ENCODE measurements around the gene ACOT11. TPM values are rescaled to one million over a fixed set of nuclear protein-coding genes. Genes with fewer than 3 reads are reported as not detected.
"Not testable (repeated sequence)": the region's sequence is repeated elsewhere in the genome, so short reads cannot be mapped to it uniquely, and the experiment has no call there.

ACOT11 gene
- total RNA-seq, 1 donor from 2014 or later = 4.7 TPM

DNA sequence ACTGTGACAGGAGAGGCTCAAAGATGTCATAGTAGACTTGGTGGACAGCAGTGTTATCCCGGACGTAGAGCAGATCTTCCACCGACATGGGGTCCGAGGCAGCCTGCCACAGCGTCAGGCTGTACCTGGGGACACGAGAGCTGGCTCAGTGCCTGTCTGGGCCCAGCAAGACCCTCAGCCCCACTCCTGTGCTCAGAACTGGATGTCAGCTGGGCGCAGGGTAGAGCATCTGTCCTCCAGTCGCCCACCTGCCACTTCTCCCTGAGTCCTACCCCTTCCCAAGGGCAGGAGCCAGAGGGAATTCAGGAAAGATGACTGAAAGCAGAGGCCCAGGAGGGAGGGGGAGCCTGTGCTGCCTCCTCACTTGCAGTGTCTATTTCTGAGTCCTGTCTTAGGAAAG, 63.6 kb downstream of the ACOT11 start:
- Histone ChIP-seq H3K27me3 (ENCODE audit: control insufficient read depth in 3 of 3, insufficient read depth in 3 of 3, low read length in 3 of 3) (no peaks in the 10 kb centered on the region), H3K27ac (ENCODE audit: low read depth, low read length) (no peak overlapping the region), H3K9me3 (ENCODE audit: control insufficient read depth in 3 of 3, low read length in 3 of 3) (no peaks in the 10 kb centered on the region), H3K9ac (ENCODE audit: low read depth in 1 of 3, low read length in 3 of 3) (no peak overlapping the region), H3K4me1 (ENCODE audit: control insufficient read depth in 3 of 3, insufficient read depth in 3 of 3, low read length in 3 of 3) (no peaks in the 10 kb centered on the region), H3K4me3 (ENCODE audit: low read length in 3 of 3) (no peak overlapping the region), H3K36me3 (ENCODE audit: control insufficient read depth in 3 of 3, insufficient read depth in 3 of 3, low read length in 3 of 3) (peaks cover 2 to 37% (median 36%) of the 10 kb centered on the region in 3 donors)

DNA sequence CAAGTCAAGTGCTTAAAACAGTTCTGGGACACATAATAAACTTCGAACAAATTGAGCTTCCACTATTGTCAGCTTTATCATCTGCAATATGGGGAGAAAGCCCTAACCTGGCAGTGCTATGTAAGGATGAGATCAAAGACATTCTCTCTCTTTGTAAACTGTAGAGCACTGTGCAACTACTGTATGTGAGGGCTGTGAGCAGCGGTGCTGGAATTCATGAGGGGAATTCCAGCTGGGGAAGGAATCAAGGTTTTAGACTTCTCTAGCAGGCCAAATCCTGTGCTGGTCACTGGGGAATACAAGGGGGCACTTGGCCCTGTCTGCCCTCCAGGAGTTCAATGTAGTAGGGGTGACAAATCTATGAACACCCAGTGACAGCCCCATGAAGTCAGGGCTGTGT, 66.0 kb downstream of the ACOT11 start:
- Histone ChIP-seq H3K9ac (ENCODE audit: low read depth in 1 of 3, low read length in 3 of 3) (no peak overlapping the region), H3K4me3 (ENCODE audit: low read length in 3 of 3) (no peak overlapping the region), H3K4me1 (ENCODE audit: control insufficient read depth in 3 of 3, insufficient read depth in 3 of 3, low read length in 3 of 3) (peaks cover 0 to under 1% (median 0%) of the 10 kb centered on the region in 3 donors), H3K27ac (ENCODE audit: low read depth, low read length) (no peak overlapping the region), H3K9me3 (ENCODE audit: control insufficient read depth in 3 of 3, low read length in 3 of 3) (no peaks in the 10 kb centered on the region), H3K36me3 (ENCODE audit: control insufficient read depth in 3 of 3, insufficient read depth in 3 of 3, low read length in 3 of 3) (peaks cover 0 to 18% (median 14%) of the 10 kb centered on the region in 3 donors), H3K27me3 (ENCODE audit: control insufficient read depth in 3 of 3, insufficient read depth in 3 of 3, low read length in 3 of 3) (no peaks in the 10 kb centered on the region)

DNA sequence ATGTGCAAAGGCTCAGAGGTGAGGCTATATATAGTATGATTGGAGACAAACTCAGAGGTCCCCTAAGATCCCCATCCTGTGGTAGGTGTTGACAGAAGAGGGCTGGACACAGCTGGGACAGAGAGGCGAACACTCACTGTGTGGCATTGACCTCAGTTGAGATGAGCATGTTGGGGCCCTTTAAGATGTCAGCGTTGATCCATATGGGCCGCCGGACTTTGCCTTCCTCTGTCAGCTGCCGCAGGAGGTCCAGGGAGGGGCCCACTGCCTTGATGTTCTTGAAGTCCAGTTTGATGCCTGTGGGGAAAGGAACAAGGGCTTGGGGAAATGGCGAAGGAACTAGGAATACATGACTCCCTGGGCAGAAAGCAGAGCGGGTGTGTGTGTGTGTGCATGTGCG, 66.5 kb downstream of the ACOT11 start:
- Histone ChIP-seq H3K9ac (ENCODE audit: low read depth in 1 of 3, low read length in 3 of 3) (no peak overlapping the region), H3K36me3 (ENCODE audit: control insufficient read depth in 3 of 3, insufficient read depth in 3 of 3, low read length in 3 of 3) (peaks cover 0 to 13% (median 9%) of the 10 kb centered on the region in 3 donors), H3K27me3 (ENCODE audit: control insufficient read depth in 3 of 3, insufficient read depth in 3 of 3, low read length in 3 of 3) (no peaks in the 10 kb centered on the region), H3K27ac (ENCODE audit: low read depth, low read length) (no peak overlapping the region), H3K4me3 (ENCODE audit: low read length in 3 of 3) (no peak overlapping the region), H3K9me3 (ENCODE audit: control insufficient read depth in 3 of 3, low read length in 3 of 3) (no peaks in the 10 kb centered on the region), H3K4me1 (ENCODE audit: control insufficient read depth in 3 of 3, insufficient read depth in 3 of 3, low read length in 3 of 3) (peaks cover 0 to 2% (median 0%) of the 10 kb centered on the region in 3 donors)

DNA sequence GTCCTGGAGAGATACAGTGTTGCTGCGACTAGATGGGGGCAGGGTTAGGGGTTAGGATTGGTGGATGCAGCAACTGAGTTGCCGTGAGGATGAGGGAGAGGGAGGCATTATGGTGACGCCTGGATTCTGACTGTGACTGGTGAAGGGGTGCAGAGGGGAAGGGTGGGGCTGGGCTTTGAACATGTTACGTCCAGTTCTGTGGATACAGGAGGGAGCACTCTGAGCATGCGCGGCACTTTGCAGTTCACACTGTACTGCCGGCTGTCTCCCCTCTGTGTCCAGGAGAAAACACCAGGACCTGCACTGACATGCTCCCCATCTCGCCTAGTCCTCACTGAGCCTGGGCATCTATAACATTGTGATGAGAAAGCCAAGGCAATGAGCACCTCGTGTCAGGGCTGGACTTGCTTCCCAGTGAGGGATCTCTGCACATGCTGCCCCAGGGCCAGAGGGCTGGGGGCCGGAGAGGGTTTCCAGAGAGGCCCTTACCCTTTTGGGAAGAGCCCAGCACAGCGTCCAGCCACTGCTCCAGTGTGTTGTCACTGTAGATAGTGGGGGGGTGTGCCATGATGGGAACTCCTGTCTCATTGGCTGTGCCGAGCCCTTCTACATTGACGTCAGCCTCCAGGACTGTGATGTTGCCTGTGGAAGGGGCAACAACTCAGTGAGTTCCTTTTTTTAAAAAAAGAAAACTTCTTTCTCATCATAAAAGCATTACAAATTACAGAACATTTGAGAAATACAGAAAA, 67.7 kb downstream of the ACOT11 start:
- Histone ChIP-seq H3K27me3 (ENCODE audit: control insufficient read depth in 3 of 3, insufficient read depth in 3 of 3, low read length in 3 of 3) (no peaks in the 10 kb centered on the region), H3K9me3 (ENCODE audit: control insufficient read depth in 3 of 3, low read length in 3 of 3) (no peaks in the 10 kb centered on the region), H3K4me1 (ENCODE audit: control insufficient read depth in 3 of 3, insufficient read depth in 3 of 3, low read length in 3 of 3) (peaks cover 0 to 2% (median 0%) of the 10 kb centered on the region in 3 donors), H3K36me3 (ENCODE audit: control insufficient read depth in 3 of 3, insufficient read depth in 3 of 3, low read length in 3 of 3) (peaks cover 0 to 1% (median 0%) of the 10 kb centered on the region in 3 donors), H3K27ac (ENCODE audit: low read depth, low read length) (no peak overlapping the region), H3K9ac (ENCODE audit: low read depth in 1 of 3, low read length in 3 of 3) (no peak overlapping the region), H3K4me3 (ENCODE audit: low read length in 3 of 3) (no peak overlapping the region)

DNA sequence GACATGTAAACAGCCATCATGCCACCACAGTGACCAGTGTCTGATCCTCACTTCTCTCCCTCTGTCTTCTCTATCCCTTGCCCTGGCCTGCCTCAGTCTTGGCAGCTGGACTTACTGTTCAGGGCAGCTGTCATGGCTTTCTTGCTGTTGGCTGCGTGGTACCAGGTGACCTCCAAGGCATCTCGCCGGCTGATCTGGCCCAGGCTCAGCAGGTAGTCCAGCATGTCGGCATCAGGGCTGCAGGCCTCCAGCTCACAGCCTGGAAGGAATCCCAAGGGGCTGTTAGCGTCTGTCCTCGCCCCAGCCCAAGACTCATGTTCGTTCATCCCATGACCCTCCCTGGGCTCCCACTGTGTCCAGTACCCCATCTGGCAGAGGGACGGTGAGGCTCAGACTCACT, 71.7 kb downstream of the ACOT11 start:
- no peaks in the 10 kb centered on the region for H3K27me3 ChIP-seq (ENCODE audit: control insufficient read depth in 3 of 3, insufficient read depth in 3 of 3, low read length in 3 of 3)
- H3K4me1 ChIP-seq (ENCODE audit: control insufficient read depth in 3 of 3, insufficient read depth in 3 of 3, low read length in 3 of 3) = peaks cover 0 to 5% (median 0%) of the 10 kb centered on the region in 3 donors
- no peak overlapping the region for H3K27ac ChIP-seq (ENCODE audit: low read depth, low read length)
- H3K36me3 ChIP-seq (ENCODE audit: control insufficient read depth in 3 of 3, insufficient read depth in 3 of 3, low read length in 3 of 3) = no peaks in the 10 kb centered on the region
- H3K9me3 ChIP-seq (ENCODE audit: control insufficient read depth in 3 of 3, low read length in 3 of 3) = no peaks in the 10 kb centered on the region
- H3K9ac ChIP-seq (ENCODE audit: low read depth in 1 of 3, low read length in 3 of 3) = no peak overlapping the region
- H3K4me3 ChIP-seq (ENCODE audit: low read length in 3 of 3) = no peak overlapping the region

DNA sequence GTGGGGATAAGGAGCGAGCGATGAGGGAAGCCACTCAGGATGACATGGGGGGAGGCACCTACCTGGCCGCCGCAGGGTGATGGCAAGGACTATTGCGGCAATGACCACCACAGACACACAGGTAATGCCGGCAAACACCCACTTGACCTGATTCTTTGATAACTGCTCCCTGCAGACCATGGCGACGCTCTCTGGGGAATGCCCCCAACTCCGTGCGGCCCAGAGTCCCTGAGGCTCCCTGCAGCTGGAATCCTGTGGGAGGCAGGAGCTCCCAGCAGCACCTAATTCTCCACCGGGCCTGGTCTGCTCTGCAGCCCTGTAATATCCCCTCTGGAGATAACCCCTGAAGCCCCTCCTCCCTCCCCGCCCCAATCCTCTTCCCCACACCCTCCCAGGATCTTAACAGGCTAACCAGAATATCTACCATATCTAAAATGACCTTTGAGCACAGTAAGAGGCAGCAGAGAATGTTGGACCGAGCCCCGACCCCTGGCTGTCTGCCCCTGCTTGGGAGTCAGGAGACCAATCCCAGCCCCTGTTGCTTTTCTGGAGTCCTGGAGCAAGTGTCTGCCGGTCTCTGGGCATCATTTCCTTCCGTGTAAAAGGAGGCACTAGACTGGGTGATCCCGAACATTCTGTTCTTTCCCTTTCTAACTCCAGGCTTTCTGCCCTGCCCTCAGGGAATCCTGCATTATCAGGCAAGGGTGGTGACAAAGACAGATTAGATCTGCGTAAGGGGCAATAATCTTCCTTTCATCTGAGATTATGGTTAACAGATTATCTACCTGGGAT, 75.4 kb downstream of the ACOT11 start, which contains the start of gene FAM151A:
FAM151A (minus strand) TSS at position 310 of the 792 bp plus-strand sequence; CDS start at position 180, 130 bp downstream.
- Histone ChIP-seq H3K27ac (ENCODE audit: low read depth, low read length) (no peak within 1 kb of the TSS), H3K4me1 (ENCODE audit: control insufficient read depth in 3 of 3, insufficient read depth in 3 of 3, low read length in 3 of 3) (peaks cover 0 to 5% (median 0%) of the 10 kb centered on the region in 3 donors), H3K36me3 (ENCODE audit: control insufficient read depth in 3 of 3, insufficient read depth in 3 of 3, low read length in 3 of 3) (no peaks in the 10 kb centered on the region)

DNA sequence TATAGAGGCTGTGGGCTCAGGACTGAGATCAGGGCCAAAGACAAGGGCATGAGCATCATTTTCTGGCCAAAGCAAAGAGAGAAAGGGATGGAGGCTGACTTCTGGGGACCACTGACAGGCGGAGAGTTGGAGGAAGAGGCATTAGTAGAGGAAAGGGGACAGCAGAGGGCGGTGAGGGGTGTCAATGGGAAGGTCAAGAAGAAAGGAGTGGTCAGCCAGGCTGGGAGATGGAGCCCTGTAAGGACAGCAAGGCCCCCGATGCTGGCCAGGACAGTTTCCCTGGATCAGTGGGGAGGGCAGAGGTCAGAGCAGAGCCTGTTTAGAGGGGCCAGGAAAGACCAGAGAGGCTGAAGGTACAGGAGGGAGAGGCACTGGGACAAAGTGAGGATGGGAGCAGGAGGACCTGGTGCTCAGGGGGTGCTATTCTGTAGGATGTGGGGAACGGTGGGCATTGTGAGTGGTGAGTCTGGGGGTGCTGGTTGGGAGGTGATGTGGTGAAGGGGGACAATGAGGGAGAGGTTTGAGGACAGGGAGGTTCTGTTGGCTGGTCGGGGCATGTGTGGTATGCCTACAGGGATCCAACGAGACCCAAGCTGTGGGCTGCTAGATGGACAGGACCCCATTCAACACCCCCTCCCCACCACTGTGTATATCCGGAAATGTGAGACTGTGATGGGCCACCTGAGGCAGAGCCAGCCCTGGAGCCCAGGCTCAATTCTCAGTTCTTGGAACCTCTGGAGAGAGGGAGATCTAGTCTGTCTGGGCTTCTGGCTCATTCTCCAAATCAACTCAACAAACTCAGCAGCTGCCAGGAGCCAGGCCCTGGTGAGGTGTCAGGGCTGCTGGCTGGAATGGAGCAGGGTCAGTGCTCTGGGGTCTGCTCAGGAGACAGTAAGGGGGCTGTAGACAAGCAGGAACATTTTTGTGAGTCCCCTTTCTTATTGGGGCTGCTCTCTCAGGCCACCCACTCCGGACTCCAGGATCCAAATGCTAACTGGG, 76.7 kb downstream of the ACOT11 start:
- no peaks in the 10 kb centered on the region for H3K36me3 ChIP-seq (ENCODE audit: control insufficient read depth in 3 of 3, insufficient read depth in 3 of 3, low read length in 3 of 3)
- H3K4me3 ChIP-seq (ENCODE audit: low read length in 3 of 3) = no peak overlapping the region
- H3K27me3 ChIP-seq (ENCODE audit: control insufficient read depth in 3 of 3, insufficient read depth in 3 of 3, low read length in 3 of 3) = no peaks in the 10 kb centered on the region
- peaks cover 0 to 3% (median 0%) of the 10 kb centered on the region in 3 donors for H3K4me1 ChIP-seq (ENCODE audit: control insufficient read depth in 3 of 3, insufficient read depth in 3 of 3, low read length in 3 of 3)
- H3K9ac ChIP-seq (ENCODE audit: low read depth in 1 of 3, low read length in 3 of 3) = no peak overlapping the region
- H3K27ac ChIP-seq (ENCODE audit: low read depth, low read length) = no peak overlapping the region
- no peaks in the 10 kb centered on the region for H3K9me3 ChIP-seq (ENCODE audit: control insufficient read depth in 3 of 3, low read length in 3 of 3)

More for the DNA sequence above, 75.4 kb downstream of the ACOT11 start, which contains the start of gene FAM151A:
- no peaks in the 10 kb centered on the region for H3K27me3 ChIP-seq (ENCODE audit: control insufficient read depth in 3 of 3, insufficient read depth in 3 of 3, low read length in 3 of 3)
- no peak within 1 kb of the TSS for H3K9ac ChIP-seq (ENCODE audit: low read depth in 1 of 3, low read length in 3 of 3)
- no peak within 1 kb of the TSS for H3K4me3 ChIP-seq (ENCODE audit: low read length in 3 of 3)
- no peaks in the 10 kb centered on the region for H3K9me3 ChIP-seq (ENCODE audit: control insufficient read depth in 3 of 3, low read length in 3 of 3)

DNA sequence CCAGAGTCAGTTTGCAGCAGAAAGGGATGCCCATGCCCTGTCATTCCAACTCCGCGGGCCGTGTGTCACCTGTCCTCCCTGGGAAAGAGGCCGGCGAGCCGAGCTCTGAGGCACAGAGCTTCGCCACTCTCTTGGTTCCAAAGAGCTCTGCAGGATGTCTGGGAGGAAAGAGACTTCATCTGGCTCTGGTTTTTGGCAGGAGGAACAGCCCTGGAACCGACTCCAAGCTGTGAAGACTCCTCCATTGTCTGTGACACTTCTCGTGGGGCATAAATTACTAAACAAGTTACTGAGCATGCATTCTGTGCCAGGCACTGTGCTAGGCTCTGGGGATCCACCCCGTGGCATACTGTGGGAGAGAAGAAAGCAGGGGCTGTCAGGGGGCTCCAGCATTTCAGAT, 79.2 kb downstream of the ACOT11 start:
- Histone ChIP-seq H3K4me1 (ENCODE audit: control insufficient read depth in 3 of 3, insufficient read depth in 3 of 3, low read length in 3 of 3) (peaks cover 0 to 3% (median 0%) of the 10 kb centered on the region in 3 donors), H3K9me3 (ENCODE audit: control insufficient read depth in 3 of 3, low read length in 3 of 3) (no peaks in the 10 kb centered on the region), H3K36me3 (ENCODE audit: control insufficient read depth in 3 of 3, insufficient read depth in 3 of 3, low read length in 3 of 3) (peaks cover 0 to 2% (median 0%) of the 10 kb centered on the region in 3 donors), H3K4me3 (ENCODE audit: low read length in 3 of 3) (no peak overlapping the region), H3K27me3 (ENCODE audit: control insufficient read depth in 3 of 3, insufficient read depth in 3 of 3, low read length in 3 of 3) (no peaks in the 10 kb centered on the region), H3K27ac (ENCODE audit: low read depth, low read length) (no peak overlapping the region), H3K9ac (ENCODE audit: low read depth in 1 of 3, low read length in 3 of 3) (no peak overlapping the region)

DNA sequence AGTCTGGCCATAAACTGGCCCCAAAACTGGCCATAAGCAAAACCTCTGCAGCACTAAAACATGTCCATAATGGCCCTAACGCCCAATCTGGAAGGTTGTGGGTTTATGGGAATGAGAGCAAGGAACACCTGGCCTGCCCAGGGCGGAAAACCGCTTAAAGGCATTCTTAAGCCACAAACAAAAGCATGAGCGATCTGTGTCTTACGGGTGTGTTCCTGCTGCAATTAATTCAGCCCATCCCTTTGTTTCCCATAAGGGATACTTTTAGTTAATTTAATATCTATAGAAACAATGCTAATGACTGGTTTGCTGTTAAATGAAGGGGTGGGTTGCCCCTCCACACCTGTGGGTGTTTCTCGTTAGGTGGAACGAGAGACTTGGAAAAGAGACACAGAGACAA, 87.8 kb downstream of the ACOT11 start:
- not testable (repeated sequence) for H3K27ac ChIP-seq (ENCODE audit: low read depth, low read length); H3K9ac ChIP-seq (ENCODE audit: low read depth in 1 of 3, low read length in 3 of 3); H3K4me1 ChIP-seq (ENCODE audit: control insufficient read depth in 3 of 3, insufficient read depth in 3 of 3, low read length in 3 of 3); H3K27me3 ChIP-seq (ENCODE audit: control insufficient read depth in 3 of 3, insufficient read depth in 3 of 3, low read length in 3 of 3); H3K4me3 ChIP-seq (ENCODE audit: low read length in 3 of 3); H3K36me3 ChIP-seq (ENCODE audit: control insufficient read depth in 3 of 3, insufficient read depth in 3 of 3, low read length in 3 of 3); H3K9me3 ChIP-seq (ENCODE audit: control insufficient read depth in 3 of 3, low read length in 3 of 3)
